ENCODE measurements around the gene GRIK3.

Gene GRIK3

GRCh38 chr1:36786425-36786824, 247.9 kb downstream of the GRIK3 start:
- DNase-seq (ENCODE audit: low read depth in 1 of 2, low spot score in 1 of 2) = no peak
- TF ChIP-seq GABPA (IDR thresholded peaks at IDR 0.05; ENCODE audit: low read depth) (no peak), CTCF (IDR thresholded peaks at IDR 0.05; ENCODE audit: insufficient read depth, low read length) (no peak), SPI1 (IDR thresholded peaks at IDR 0.05; ENCODE audit: borderline replicate concordance, low read depth) (no peak), POLR2AphosphoS5 (IDR thresholded peaks at IDR 0.05; ENCODE audit: low read depth) (no peak)
- TF ChIP-seq, protein P1, sequence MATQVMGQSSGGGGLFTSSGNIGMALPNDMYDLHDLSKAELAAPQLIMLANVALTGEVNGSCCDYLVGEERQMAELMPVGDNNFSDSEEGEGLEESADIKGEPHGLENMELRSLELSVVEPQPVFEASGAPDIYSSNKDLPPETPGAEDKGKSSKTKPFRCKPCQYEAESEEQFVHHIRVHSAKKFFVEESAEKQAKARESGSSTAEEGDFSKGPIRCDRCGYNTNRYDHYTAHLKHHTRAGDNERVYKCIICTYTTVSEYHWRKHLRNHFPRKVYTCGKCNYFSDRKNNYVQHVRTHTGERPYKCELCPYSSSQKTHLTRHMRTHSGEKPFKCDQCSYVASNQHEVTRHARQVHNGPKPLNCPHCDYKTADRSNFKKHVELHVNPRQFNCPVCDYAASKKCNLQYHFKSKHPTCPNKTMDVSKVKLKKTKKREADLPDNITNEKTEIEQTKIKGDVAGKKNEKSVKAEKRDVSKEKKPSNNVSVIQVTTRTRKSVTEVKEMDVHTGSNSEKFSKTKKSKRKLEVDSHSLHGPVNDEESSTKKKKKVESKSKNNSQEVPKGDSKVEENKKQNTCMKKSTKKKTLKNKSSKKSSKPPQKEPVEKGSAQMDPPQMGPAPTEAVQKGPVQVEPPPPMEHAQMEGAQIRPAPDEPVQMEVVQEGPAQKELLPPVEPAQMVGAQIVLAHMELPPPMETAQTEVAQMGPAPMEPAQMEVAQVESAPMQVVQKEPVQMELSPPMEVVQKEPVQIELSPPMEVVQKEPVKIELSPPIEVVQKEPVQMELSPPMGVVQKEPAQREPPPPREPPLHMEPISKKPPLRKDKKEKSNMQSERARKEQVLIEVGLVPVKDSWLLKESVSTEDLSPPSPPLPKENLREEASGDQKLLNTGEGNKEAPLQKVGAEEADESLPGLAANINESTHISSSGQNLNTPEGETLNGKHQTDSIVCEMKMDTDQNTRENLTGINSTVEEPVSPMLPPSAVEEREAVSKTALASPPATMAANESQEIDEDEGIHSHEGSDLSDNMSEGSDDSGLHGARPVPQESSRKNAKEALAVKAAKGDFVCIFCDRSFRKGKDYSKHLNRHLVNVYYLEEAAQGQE (IDR thresholded peaks at IDR 0.05; ENCODE audit: insufficient replicate concordance, low read depth) = no peak
- Histone ChIP-seq H3K27ac (replicated peaks) (no peak overlapping the region), H3K4me3 (replicated peaks; ENCODE audit: insufficient read depth, low read length) (no peak overlapping the region), H3K27me3 (ENCODE audit: insufficient read depth, poor library complexity, severe bottlenecking) (no peaks in the 10 kb centered on the region)

DNA sequence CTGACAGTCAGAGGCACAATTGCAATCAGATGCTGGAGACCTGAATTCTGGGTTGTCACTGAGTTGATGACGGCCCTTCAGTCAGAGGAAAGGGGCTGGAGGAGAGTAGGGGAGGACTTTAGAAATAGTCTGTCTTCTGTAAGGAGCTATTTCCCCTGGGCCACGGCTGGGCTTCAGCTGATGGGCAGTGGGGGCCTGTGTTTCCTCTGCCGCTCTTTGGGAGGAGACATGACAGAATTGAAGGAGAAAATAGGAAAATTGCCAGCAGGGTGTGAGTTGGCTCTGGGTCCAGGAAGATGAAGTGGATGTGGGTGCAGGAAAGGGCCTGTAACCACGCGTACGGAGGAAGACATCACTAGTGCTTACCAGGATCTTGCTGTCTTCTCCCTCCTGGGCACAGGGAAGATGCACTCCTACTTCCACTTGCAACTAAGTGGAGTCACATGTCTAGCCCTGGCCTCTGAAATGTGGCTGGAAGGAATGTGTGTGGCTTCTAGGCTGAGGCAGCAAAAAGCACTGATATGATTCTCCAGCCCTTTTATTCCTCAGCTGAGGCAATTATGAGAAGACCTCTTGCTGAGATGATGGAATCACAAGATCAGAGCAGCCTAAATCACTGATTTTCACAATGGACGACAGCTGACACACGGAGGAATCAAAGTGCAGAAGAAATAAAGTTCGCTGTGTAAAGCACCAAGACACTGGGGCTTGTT, 250.0 kb downstream of the GRIK3 start:
- Histone ChIP-seq H3K27ac (replicated peaks) (no peak overlapping the region), H3K4me3 (replicated peaks; ENCODE audit: insufficient read depth, low read length) (no peak overlapping the region), H3K27me3 (ENCODE audit: insufficient read depth, poor library complexity, severe bottlenecking) (no peaks in the 10 kb centered on the region)
- no peak for DNase-seq (ENCODE audit: low read depth in 1 of 2, low spot score in 1 of 2)
- TF ChIP-seq CTCF (IDR thresholded peaks at IDR 0.05; ENCODE audit: insufficient read depth, low read length) (no peak), POLR2AphosphoS5 (IDR thresholded peaks at IDR 0.05; ENCODE audit: low read depth) (no peak), GABPA (IDR thresholded peaks at IDR 0.05; ENCODE audit: low read depth) (no peak), SPI1 (IDR thresholded peaks at IDR 0.05; ENCODE audit: borderline replicate concordance, low read depth) (no peak)
- TF ChIP-seq, protein P1 (IDR thresholded peaks at IDR 0.05; ENCODE audit: insufficient replicate concordance, low read depth) = no peak

GRCh38 chr1:36783475-36783874, 250.8 kb downstream of the GRIK3 start:
- H3K4me3 ChIP-seq (replicated peaks; ENCODE audit: insufficient read depth, low read length) = no peak overlapping the region
- no peaks in the 10 kb centered on the region for H3K27me3 ChIP-seq (ENCODE audit: insufficient read depth, poor library complexity, severe bottlenecking)
- no peak overlapping the region for H3K27ac ChIP-seq (replicated peaks)
- TF ChIP-seq CTCF (IDR thresholded peaks at IDR 0.05; ENCODE audit: insufficient read depth, low read length) = no peak
- no peak for TF ChIP-seq GABPA (IDR thresholded peaks at IDR 0.05; ENCODE audit: low read depth)
- no peak for TF ChIP-seq SPI1 (IDR thresholded peaks at IDR 0.05; ENCODE audit: borderline replicate concordance, low read depth)
- TF ChIP-seq, protein P1 (IDR thresholded peaks at IDR 0.05; ENCODE audit: insufficient replicate concordance, low read depth) = no peak
- TF ChIP-seq POLR2AphosphoS5 (IDR thresholded peaks at IDR 0.05; ENCODE audit: low read depth) = no peak
- no peak for DNase-seq (ENCODE audit: low read depth in 1 of 2, low spot score in 1 of 2)
